SU-DHL-6 (cell line): ENCODE data around the gene NEU3.

ENCODE experiments used
- H2AFZ ChIP-seq: fragments of 200-600 bp; sonication (generic); 2 replicates; pipeline ENCODE4 v1.6.1; 2014; ENCODE audit warnings: low read depth, mild to moderate bottlenecking, moderate library complexity, mixed read lengths, antibody characterized with exemption, low read length; ENCODE audit not compliant: severe bottlenecking
- H3F3A ChIP-seq: fragments of 200-600 bp; shearing (Covaris generic); 2 replicates; pipeline ENCODE4 v1.6.0; 2016; ENCODE audit warnings: antibody characterized with exemption, mild to moderate bottlenecking; ENCODE audit not compliant: insufficient read depth
- H3K27ac ChIP-seq: fragments of 200-600 bp; sonication (generic); 2 replicates; pipeline ENCODE4 v1.5.1; 2016; ENCODE audit warnings: low read depth, mild to moderate bottlenecking, low read length, moderate library complexity, mixed read lengths
- H3K27me3 ChIP-seq: fragments of 200-600 bp; sonication (generic), shearing (Covaris generic); 2 replicates; pipeline ENCODE4 v1.6.0; 2014; ENCODE audit warnings: mild to moderate bottlenecking, low read length
- H3K36me3 ChIP-seq: fragments of 200-600 bp; sonication (generic); 2 replicates; pipeline ENCODE4 v1.6.1; 2014; ENCODE audit warnings: mild to moderate bottlenecking, low read length, mixed read lengths
- H3K4me2 ChIP-seq: fragments of 300-600, 200-600 bp; shearing (Covaris generic), sonication (generic); 2 replicates; pipeline ENCODE4 v1.6.0; 2014; ENCODE audit warnings: low read length, low read depth, mild to moderate bottlenecking; ENCODE audit not compliant: poor library complexity, severe bottlenecking
- H3K4me3 ChIP-seq: fragments of 200-600 bp; sonication (generic); 2 replicates; pipeline ENCODE4 v1.5.1; 2014; ENCODE audit warnings: antibody characterized with exemption, low read length, mild to moderate bottlenecking, mixed read lengths; ENCODE audit not compliant: insufficient read depth, poor library complexity, severe bottlenecking
- H3K79me2 ChIP-seq: fragments of 200-600 bp; sonication (generic); 2 replicates; pipeline ENCODE4 v1.6.1; 2014; ENCODE audit warnings: mild to moderate bottlenecking, low read length, moderate library complexity; ENCODE audit not compliant: insufficient read depth
- H3K9ac ChIP-seq: fragments of 200-600 bp; sonication (generic); 2 replicates; pipeline ENCODE4 v1.7.0; 2014; ENCODE audit warnings: mild to moderate bottlenecking, low read length
- H3K9me2 ChIP-seq: fragments of 200-600 bp; sonication (generic); replicated peaks from 2 replicates; pipeline ENCODE4 v1.6.1; 2014; ENCODE audit warnings: low read length; ENCODE audit not compliant: insufficient read depth
- H3K9me3 ChIP-seq: fragments of 200-600 bp; sonication (generic); 2 replicates; pipeline ENCODE4 v1.6.1; 2014; ENCODE audit warnings: low read length, mixed read lengths; ENCODE audit not compliant: insufficient read depth
- H4K20me1 ChIP-seq: fragments of 200-600 bp; sonication (generic); 2 replicates; pipeline ENCODE4 v1.6.1; 2014; ENCODE audit warnings: low read depth, mild to moderate bottlenecking, antibody characterized with exemption, low read length, moderate library complexity, mixed read lengths
- EZH2phosphoT487 ChIP-seq: fragments of 200-600 bp; sonication (generic), shearing (Covaris generic); conservative IDR thresholded peaks from 2 replicates; pipeline ENCODE4 v1.6.1; 2018; ENCODE audit warnings: mild to moderate bottlenecking, antibody characterized with exemption, low read length, moderate library complexity, mixed read lengths
- TF ChIP-seq, protein P1 (sequence below): fragments of 200-600 bp; sonication (generic); IDR thresholded peaks from one replicate; pipeline ENCODE4 v1.5.1; 2017; ENCODE audit warnings: antibody characterized with exemption, mild to moderate bottlenecking, low read length, moderate library complexity; ENCODE audit not compliant: insufficient read depth, poor library complexity, severe bottlenecking

NEU3 gene

DNA sequence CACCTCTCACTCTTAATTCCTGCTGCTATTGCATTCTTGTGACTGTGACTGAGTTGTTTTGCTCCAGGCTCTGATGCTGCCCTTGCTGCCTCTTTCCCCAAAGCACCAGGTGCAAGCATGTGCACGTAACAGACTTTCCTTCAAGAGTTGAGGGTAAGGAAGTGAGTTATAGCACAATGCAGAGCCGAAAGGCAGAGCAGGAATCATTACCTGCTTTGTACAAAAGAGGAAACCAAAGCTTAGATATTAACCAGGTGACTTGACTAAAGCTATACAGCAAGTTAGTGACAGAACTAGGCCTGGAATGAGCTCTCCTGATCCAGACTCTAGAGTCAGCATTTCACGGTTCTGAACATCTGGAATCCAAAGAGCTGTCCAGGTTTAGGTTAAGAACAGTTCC is 33.6 kb downstream of the NEU3 start:
- H3K79me2 ChIP-seq: no peaks in the 10 kb centered on the region
- TF ChIP-seq, protein P1, sequence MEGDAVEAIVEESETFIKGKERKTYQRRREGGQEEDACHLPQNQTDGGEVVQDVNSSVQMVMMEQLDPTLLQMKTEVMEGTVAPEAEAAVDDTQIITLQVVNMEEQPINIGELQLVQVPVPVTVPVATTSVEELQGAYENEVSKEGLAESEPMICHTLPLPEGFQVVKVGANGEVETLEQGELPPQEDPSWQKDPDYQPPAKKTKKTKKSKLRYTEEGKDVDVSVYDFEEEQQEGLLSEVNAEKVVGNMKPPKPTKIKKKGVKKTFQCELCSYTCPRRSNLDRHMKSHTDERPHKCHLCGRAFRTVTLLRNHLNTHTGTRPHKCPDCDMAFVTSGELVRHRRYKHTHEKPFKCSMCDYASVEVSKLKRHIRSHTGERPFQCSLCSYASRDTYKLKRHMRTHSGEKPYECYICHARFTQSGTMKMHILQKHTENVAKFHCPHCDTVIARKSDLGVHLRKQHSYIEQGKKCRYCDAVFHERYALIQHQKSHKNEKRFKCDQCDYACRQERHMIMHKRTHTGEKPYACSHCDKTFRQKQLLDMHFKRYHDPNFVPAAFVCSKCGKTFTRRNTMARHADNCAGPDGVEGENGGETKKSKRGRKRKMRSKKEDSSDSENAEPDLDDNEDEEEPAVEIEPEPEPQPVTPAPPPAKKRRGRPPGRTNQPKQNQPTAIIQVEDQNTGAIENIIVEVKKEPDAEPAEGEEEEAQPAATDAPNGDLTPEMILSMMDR: no peak
- no peak for TF ChIP-seq EZH2phosphoT487
- H3K4me2 ChIP-seq: no peak overlapping the region
- no peak overlapping the region for H2AFZ ChIP-seq
- H3K27ac ChIP-seq: no peak overlapping the region
- no peaks in the 10 kb centered on the region for H4K20me1 ChIP-seq
- no peaks in the 10 kb centered on the region for H3K9me3 ChIP-seq
- H3K36me3 ChIP-seq: no peaks in the 10 kb centered on the region
- no peak overlapping the region for H3K4me3 ChIP-seq
- H3K9ac ChIP-seq: no peak overlapping the region
- no peaks in the 10 kb centered on the region for H3F3A ChIP-seq
- H3K9me2 ChIP-seq: no peaks in the 10 kb centered on the region
- no peaks in the 10 kb centered on the region for H3K27me3 ChIP-seq

DNA sequence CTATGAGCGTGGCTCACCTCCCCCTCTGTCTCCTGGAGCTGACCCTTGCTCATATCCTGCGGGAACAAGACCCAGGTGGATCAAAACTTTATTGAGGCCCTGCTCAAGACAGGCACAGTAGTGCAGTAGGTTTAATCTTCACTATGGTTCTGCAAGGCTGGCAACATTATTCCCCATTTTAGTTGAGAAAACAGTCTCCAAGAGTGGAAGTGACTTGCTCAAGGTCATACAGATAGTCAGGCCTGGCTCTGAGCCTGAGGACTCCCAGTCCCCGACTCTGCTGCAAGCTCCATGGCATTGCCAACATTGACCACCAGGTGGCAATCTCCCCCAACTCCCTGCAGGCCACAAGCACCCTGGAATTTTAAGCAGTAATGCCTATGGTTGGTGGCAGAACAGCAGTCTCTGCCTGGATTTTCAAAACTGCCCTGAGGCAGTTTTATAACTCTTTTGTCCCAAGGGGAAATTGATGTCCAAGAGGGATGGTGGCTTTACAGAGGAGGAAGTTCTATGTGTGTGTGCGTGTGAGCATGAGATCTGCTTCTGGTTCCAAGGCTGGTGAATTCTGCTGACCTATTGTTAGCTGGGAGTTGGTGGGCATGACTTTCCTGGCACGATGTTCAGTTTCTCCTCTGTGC is 34.1 kb downstream of the NEU3 start:
- Histone ChIP-seq H3K4me2 (no peak overlapping the region), H4K20me1 (no peaks in the 10 kb centered on the region), H3F3A (no peaks in the 10 kb centered on the region), H3K9me2 (no peaks in the 10 kb centered on the region), H3K36me3 (no peaks in the 10 kb centered on the region), H3K27me3 (no peaks in the 10 kb centered on the region), H3K79me2 (no peaks in the 10 kb centered on the region), H3K4me3 (no peak overlapping the region), H2AFZ (no peak overlapping the region), H3K9ac (no peak overlapping the region), H3K27ac (no peak overlapping the region), H3K9me3 (no peaks in the 10 kb centered on the region)
- TF ChIP-seq, protein P1: peak; percentile 78
- TF ChIP-seq EZH2phosphoT487: no peak

DNA sequence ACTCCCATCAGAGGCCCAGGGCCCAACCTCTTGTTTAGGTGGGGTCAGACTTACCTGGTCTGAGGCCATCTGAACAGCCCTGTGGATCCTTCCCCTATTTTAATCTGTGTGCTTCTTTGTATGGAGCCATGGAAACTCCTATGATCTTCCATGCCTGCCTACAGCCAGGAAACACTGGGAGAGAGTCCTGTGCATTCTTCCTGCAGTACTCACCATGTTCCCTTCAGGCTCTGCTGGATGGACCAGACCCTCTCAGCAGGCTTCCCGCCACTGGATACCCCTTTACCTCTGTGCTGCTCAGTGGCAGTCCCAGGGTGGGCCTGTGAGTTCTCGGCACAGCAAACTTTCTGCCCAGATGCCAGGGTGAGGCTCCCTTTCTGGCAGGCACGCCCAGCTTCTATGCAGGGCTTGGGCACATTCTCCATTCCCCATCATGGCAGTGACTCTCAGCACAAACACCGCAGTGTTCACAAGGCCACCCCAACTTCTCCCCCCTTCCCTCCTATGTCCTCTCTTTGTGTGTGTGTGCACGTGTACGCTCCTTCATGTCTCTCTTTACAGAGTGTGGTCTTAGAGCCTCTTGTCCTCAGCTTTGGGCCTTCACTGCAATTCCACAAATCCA is 34.8 kb downstream of the NEU3 start:
- no peak for TF ChIP-seq EZH2phosphoT487
- TF ChIP-seq, protein P1: no peak
- no peaks in the 10 kb centered on the region for H3K79me2 ChIP-seq
- no peaks in the 10 kb centered on the region for H3F3A ChIP-seq
- no peaks in the 10 kb centered on the region for H3K27me3 ChIP-seq
- H3K36me3 ChIP-seq: no peaks in the 10 kb centered on the region
- no peak overlapping the region for H3K4me3 ChIP-seq
- H3K9me2 ChIP-seq: no peaks in the 10 kb centered on the region
- H2AFZ ChIP-seq: no peak overlapping the region
- no peaks in the 10 kb centered on the region for H4K20me1 ChIP-seq
- H3K27ac ChIP-seq: no peak overlapping the region
- no peak overlapping the region for H3K4me2 ChIP-seq
- no peak overlapping the region for H3K9ac ChIP-seq
- no peaks in the 10 kb centered on the region for H3K9me3 ChIP-seq
